Measurements from ENCODE around the gene ASTN1.

ASTN1 gene

GRCh38 chr1:177163844-177164379, 600 bp downstream of the ASTN1 start:
- no peak for DNase-seq (ENCODE audit: low read depth)

GRCh38 chr1:177162243-177162642, 2.3 kb downstream of the ASTN1 start:
- no peak for DNase-seq (ENCODE audit: low read depth)

- no peak for DNase-seq (ENCODE audit: low read depth)
These were observed 18.0 kb downstream of the ASTN1 start for GRCh38 chr1:177146499-177146898.

GRCh38 chr1:177145106-177146070, 19.1 kb downstream of the ASTN1 start:
- no peak for DNase-seq (ENCODE audit: low read depth)

GRCh38 chr1:177142791-177143271, 21.7 kb downstream of the ASTN1 start:
- DNase-seq (ENCODE audit: low read depth) = no peak

- DNase-seq (ENCODE audit: low read depth) = no peak
These were observed 22.5 kb downstream of the ASTN1 start for GRCh38 chr1:177142010-177142409.

GRCh38 chr1:177138347-177138746, 26.2 kb downstream of the ASTN1 start:
- no peak for DNase-seq (ENCODE audit: low read depth)

- no peak for DNase-seq (ENCODE audit: low read depth)
These were observed 26.7 kb downstream of the ASTN1 start for GRCh38 chr1:177137814-177138213.

- DNase-seq (ENCODE audit: low read depth) = no peak
These were observed 29.3 kb downstream of the ASTN1 start for GRCh38 chr1:177135250-177135649.

GRCh38 chr1:177133977-177134538, 30.5 kb downstream of the ASTN1 start:
- DNase-seq (ENCODE audit: low read depth) = no peak

- no peak for DNase-seq (ENCODE audit: low read depth)
These were observed 32.4 kb downstream of the ASTN1 start for GRCh38 chr1:177132141-177132540.

- DNase-seq (ENCODE audit: low read depth) = no peak
These were observed 32.8 kb downstream of the ASTN1 start for GRCh38 chr1:177131723-177132122.

GRCh38 chr1:177130451-177130945, 34.0 kb downstream of the ASTN1 start:
- no peak for DNase-seq (ENCODE audit: low read depth)

GRCh38 chr1:177128665-177129281, 35.7 kb downstream of the ASTN1 start:
- no peak for DNase-seq (ENCODE audit: low read depth)

GRCh38 chr1:177126267-177126666, 38.2 kb downstream of the ASTN1 start:
- DNase-seq (ENCODE audit: low read depth) = no peak

GRCh38 chr1:177124577-177125278, 39.8 kb downstream of the ASTN1 start:
- no peak for DNase-seq (ENCODE audit: low read depth)

GRCh38 chr1:177122461-177123251, 41.9 kb downstream of the ASTN1 start:
- DNase-seq (ENCODE audit: low read depth) = no peak

- DNase-seq (ENCODE audit: low read depth) = no peak
These were observed 45.2 kb downstream of the ASTN1 start for GRCh38 chr1:177119311-177119710.

- DNase-seq (ENCODE audit: low read depth) = no peak
These were observed 45.6 kb downstream of the ASTN1 start for GRCh38 chr1:177118901-177119300.

GRCh38 chr1:177116941-177117340, 47.6 kb downstream of the ASTN1 start:
- no peak for DNase-seq (ENCODE audit: low read depth)
